Head of caudate nucleus (tissue), 42 donors: Measurements from ENCODE around the gene RETREG1.
A peak's percentile ranks its signal among the peaks of the same experiment; 100 is the strongest.

ENCODE experiments used
- DNase-seq, 42 donors: peaks; one replicate each; pipeline versions ENCODE4 v3.0.0 to v3.0.0-alpha.2; 2020 to 2021; ENCODE audit warnings: mixed read lengths in 7 of 42
- intact Hi-C: fragments of 100-400 bp; cut with DNase I; formaldehyde crosslinking; loops from one replicate; pipeline ENCODE4 v1.15.0; 2022

Gene RETREG1

DNA sequence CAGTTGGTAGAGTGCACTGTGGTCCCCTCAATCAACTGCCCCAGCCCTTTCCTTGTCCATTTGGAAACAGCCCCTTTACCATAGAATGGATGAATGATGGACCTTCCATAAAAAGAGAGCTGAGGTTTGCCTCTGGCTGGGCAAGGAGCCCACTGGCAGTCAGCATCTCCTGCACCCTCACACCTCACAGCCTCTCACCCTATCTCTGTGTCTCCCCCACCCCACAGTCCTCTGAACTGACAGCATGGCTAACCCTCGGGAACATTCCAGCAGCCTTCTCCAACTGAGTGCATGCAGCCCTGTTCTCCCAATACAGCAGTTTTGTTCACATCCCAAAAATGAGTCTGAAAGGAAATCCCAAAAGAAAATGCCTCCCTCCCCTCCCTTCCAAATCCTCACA is 51.7 kb downstream of the RETREG1 start:
- peak in 2 of 42 donors; percentile 14 to 43 for DNase-seq
- intact Hi-C loops, result loop anchor here (10.0 kb wide), 1 partner anchor 100 kb away; no protein-coding TSS in a partner anchor

- intact Hi-C loops, result loop anchor here (10.0 kb wide), 1 partner anchor 100 kb away; no protein-coding TSS in a partner anchor
- DNase-seq, result peak in 1 of 42 donors; percentile 41
These were observed 52.4 kb downstream of the RETREG1 start for GRCh38 chr5:16564248-16564867.

DNA sequence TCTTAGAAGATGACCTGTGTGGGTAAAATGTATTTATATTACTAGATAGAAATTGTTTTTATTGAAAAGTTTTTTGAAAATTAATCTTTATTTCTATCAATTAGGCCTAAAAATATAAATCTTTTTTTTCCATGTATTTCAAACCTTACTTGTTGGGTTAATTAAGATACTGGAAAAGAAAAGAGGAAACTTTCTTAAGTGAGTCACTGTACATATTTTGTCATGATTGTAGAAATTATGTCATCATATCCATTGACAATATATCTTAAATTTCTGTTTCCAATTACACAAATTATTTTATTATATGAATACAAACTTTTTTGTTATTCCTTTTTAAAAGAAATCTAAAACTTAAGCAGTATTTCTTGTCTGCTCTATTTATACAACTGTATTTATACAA is 53.1 kb downstream of the RETREG1 start:
- DNase-seq, result no peak
- intact Hi-C loops, result loop anchor here (10.0 kb wide), 1 partner anchor 101 kb away; no protein-coding TSS in a partner anchor

DNA sequence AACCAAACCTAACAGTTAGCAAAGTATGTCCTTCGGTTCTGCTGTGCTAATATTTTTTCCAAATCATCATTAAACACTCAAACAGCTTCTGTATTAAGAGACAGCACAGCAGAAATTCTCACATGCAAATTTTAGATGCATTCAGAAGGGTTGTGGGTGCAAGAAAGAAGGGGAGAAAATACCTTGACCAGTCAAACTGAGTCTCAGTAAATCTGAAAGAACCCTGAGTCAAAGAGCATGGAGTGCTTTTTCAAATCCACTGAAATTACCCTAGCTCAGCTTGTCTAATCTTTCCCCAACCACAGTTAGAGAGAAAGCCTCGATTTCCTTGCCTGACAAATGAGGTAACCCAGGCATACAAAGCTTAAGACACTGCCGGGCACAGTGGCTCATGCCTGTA is 55.1 kb downstream of the RETREG1 start:
- peak in 1 of 42 donors; percentile 21 for DNase-seq
- intact Hi-C loops, result loop anchor here (10.0 kb wide), 1 partner anchor 103 kb away; no protein-coding TSS in a partner anchor

DNA sequence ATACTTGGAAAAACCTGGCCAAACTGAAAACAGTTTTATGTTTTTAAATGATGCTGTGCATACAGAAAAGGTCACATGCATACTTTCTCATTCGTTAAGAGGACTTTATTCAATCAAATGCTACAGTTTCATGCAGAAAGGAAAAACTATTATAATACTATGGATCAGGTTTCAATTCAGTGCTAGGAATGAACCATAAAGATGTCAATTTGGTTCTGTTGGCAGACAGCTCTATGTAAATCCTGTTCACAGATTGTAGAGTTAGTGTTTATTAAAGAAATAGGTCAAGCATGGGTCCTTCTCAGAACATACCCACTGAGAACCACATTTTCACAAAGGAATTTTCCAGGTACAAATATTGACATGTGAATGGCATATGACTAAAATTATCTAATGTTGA is 57.1 kb downstream of the RETREG1 start:
- intact Hi-C loops, result loop anchor here (10.0 kb wide), 2 partner anchors 65 to 105 kb away; no protein-coding TSS in a partner anchor
- no peak for DNase-seq

DNA sequence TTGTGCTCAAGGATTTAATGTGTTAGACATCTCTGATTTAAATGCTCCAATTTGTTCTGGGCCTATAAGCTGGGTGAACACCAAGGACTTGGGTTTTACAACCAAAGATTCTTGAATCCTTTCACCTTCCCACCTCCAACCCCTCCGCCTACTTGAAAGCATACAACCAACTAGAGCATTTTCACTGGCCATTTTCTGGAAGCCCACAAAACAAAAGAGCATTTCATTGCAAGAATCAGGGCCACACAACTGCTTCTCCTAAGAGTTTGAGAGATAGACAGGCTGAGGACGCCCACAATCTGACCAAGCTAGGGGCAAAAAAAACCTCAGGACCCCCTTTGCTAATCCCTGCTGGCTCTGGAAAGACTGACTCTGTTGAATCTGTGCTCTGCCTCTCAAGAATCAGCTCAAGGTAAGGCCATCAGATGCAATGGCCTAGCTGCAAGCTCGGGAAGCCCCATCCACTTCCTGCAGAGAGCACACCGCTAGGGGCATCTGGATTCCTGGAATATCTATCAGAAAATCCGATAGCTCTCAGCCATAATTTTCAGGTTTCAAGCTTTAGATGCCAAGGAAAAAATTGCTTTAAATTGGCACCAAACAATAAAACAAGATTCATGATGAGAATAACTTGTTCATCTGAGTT is 57.7 kb downstream of the RETREG1 start:
- intact Hi-C loops, result loop anchor here (10.0 kb wide), 1 partner anchor 64 kb away; no protein-coding TSS in a partner anchor
- peak in 1 of 42 donors; percentile 49 for DNase-seq

DNA sequence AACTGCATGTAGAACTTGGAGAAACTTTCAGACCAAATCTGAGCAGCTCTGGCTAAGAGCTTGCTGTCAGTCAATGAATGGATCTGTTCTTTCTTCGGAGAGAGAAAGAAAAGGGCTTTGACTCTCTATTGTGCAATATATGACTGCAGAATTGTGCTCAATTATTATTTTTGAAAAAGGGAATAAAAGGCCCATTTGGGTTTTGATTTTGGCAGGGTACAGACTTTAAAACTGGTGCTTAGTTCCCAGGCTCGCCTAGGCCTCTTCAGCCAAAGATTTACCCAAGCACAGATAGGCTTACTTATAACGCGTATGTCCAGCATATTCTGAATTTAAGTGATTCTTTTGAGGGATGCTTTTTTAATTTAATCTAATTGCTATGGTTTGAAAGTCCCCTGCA is 59.3 kb downstream of the RETREG1 start:
- DNase-seq, result peak in 5 of 42 donors; percentile 32 to 69 (median 51)
- intact Hi-C loops, result loop anchor here (10.0 kb wide), 1 partner anchor 63 kb away; no protein-coding TSS in a partner anchor

- intact Hi-C loops, result loop anchor here (10.0 kb wide), 1 partner anchor 59 kb away; no protein-coding TSS in a partner anchor
- peak in 1 of 42 donors; percentile 43 for DNase-seq
These were observed 62.7 kb downstream of the RETREG1 start for GRCh38 chr5:16554110-16554509.

GRCh38 chr5:16552666-16553343 is 64.0 kb downstream of the RETREG1 start:
- intact Hi-C loops, result loop anchor here (10.0 kb wide), 1 partner anchor 58 kb away; no protein-coding TSS in a partner anchor
- DNase-seq, result peak; percentile 62 to 93 (median 82)

DNA sequence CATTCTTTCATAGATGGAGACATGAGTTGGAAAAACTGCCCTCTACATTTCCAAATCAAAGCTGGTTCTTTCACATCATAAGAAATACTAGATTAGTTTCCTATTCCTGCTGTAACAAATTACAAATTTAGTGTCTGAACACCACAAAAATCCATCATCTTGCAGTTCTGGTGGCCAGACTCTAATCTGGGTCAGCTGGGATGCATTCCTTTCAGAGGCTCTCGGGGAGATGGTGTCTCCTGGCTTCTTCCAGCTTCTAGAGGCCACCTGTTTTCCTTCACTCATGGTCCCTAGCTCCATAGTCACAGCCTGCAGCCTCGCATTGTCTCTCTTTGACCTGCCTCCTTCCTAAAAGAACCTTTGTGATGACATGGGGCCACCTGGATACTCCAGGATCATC is 65.2 kb downstream of the RETREG1 start:
- intact Hi-C loops, result loop anchor here (10.0 kb wide), 1 partner anchor 57 kb away; no protein-coding TSS in a partner anchor
- no peak for DNase-seq

GRCh38 chr5:16550316-16550952 is 66.4 kb downstream of the RETREG1 start:
- DNase-seq, result no peak
- intact Hi-C loops, result loop anchor here (10.0 kb wide), 1 partner anchor 56 kb away; no protein-coding TSS in a partner anchor

DNA sequence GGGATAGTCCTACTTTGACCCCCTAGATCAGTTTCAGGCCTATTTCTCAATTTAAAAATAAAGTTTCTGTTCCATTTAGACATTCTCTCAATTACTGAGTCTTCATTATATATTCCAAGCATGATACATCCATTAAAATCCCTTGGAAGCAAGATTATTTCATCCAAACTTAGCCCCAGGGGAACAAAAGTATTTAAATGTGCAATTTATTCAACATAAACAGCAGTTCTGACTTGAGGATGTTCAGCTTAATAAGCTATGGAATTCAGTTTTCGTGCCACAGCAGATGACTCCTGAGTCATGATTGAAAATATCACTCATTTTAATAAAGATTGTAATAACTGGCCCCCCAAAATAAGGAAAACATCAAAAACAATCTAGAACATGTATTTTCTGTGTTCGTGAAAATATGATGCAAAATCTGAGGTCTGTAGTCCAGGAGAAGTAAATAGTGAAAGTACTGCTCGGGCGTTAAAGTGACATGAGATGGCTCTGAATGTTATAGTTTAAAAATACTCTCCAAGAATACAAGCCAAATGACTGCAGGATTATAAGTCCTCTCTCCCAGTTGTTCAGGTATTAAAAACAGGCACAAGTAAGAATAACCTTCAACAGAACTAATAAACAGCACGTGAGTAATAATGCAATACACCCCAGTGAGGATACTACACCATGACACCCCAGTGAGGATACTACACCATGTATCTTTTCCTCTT is 67.1 kb downstream of the RETREG1 start:
- no peak for DNase-seq
- intact Hi-C loops, result loop anchor here (10.0 kb wide), 1 partner anchor 55 kb away; no protein-coding TSS in a partner anchor

GRCh38 chr5:16548812-16549211 is 68.0 kb downstream of the RETREG1 start:
- intact Hi-C loops, result no loop called here
- peak in 1 of 42 donors; percentile 42 for DNase-seq

DNA sequence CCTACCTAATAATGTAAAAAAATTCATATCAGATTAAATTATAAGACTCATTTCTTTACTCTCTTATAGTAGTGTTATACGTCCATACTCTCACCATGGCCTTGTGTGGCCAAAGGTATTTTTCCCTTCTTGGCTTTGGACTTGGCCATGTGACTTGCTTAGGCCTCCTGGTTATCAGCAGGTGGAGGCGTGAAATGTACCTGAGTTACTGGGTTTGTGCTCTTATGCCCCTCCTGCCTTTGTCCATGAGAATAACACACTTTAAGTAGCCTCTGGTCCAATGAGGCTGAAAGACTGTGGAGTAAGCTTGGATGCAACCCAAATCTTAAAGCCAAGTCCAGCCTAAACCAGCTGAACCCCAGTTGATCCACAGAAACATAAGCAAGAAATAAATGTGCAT is 68.7 kb downstream of the RETREG1 start:
- peak in 1 of 42 donors; percentile 35 for DNase-seq
- intact Hi-C loops, result no loop called here

DNA sequence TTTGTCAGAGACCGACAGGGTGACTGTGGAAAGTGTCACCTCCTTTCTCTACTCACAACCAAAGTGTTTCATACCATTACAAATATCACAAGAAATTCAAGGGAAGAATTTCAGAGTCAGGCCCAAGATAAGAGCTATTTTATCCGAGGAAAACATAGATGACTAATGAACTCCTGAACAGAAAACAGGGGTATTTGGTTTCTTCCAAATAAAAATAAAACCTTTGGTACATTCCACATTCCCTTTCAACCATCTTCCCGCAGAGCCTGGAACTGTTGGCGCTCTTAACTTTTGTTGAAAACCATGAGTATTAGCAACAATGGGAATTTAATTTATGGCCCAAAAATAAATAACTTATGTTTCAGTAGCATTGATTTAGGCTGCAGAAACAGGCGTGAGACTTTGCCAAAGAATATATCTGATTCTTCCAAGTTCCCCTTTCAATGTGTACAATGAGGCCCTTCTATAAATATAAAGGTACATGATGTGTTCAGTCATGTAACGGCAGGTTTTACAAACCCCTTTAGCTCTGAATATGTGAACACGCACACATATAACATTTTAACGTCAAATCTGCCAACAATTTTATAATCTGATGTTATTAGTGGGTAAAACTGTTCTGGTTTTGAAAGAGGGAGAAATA is 69.5 kb downstream of the RETREG1 start:
- intact Hi-C loops, result no loop called here
- DNase-seq, result peak in 1 of 42 donors; percentile 13

DNA sequence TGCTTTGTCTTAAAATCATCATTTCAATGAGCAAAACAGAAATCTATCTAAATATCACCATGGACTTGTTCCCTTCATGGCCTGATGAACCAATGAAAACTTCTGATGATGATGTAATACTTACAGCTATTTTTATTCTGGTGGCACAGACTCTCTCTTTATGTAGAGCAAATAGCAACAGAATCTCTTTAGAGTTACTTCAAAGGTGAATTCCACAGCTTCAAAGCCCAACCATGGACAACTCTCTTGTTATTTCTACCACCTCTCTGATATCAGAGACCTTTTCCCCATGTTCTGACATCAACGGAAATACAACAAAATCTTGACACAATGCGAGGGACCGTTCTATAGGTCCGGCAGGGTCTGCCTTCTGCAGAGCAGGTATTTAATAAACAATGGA is 70.1 kb downstream of the RETREG1 start:
- intact Hi-C loops, result no loop called here
- peak in 1 of 42 donors; percentile 21 for DNase-seq

DNA sequence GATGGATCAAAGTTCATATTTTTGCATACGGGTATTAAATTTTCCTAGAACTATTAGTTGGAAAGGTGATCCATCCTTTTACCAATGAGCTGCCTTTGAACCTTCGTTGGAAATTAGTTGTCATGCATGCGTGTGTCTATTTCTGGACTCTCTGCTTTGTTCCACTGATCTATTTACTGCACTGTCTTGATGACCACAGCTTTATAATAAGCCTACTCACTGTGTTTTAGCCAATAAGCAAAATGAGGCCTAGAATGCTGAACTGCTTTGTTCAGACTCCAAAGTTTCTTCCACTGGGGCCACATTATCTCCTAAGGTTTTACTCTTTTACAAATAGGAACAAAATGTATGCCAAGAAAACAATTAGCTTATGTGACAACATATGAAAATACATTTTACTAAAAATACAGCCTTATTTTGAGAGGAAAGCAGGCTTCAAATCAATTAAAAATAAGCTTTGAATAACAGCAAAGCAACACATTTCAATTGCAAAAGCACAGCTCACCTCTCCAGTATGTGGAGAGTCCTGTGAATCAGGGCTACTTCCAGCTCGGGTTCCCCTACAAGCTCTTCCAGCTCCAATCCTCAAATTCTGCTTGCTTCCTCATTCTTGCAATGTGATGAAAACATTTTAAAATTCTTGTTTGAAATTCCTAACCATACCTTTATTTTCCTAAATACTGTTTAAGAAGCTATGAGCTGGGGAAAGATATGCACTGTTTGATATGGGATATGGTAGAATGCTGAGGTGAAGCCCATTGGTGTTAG is 72.0 kb downstream of the RETREG1 start:
- peak in 2 of 42 donors; percentile 12 to 42 for DNase-seq
- intact Hi-C loops, result no loop called here
